ENCODE results near the gene AQP6.

Gene AQP6

GRCh38 chr12:49953961-49954846, 18.5 kb upstream of the AQP6 start:
- DNase-seq (ENCODE audit: insufficient read length, low spot score): no peak
- no peak for FAIRE-seq

GRCh38 chr12:49954863-49955830, 17.6 kb upstream of the AQP6 start:
- FAIRE-seq: no peak
- TF ChIP-seq, protein P1, sequence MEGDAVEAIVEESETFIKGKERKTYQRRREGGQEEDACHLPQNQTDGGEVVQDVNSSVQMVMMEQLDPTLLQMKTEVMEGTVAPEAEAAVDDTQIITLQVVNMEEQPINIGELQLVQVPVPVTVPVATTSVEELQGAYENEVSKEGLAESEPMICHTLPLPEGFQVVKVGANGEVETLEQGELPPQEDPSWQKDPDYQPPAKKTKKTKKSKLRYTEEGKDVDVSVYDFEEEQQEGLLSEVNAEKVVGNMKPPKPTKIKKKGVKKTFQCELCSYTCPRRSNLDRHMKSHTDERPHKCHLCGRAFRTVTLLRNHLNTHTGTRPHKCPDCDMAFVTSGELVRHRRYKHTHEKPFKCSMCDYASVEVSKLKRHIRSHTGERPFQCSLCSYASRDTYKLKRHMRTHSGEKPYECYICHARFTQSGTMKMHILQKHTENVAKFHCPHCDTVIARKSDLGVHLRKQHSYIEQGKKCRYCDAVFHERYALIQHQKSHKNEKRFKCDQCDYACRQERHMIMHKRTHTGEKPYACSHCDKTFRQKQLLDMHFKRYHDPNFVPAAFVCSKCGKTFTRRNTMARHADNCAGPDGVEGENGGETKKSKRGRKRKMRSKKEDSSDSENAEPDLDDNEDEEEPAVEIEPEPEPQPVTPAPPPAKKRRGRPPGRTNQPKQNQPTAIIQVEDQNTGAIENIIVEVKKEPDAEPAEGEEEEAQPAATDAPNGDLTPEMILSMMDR (IDR thresholded peaks at IDR 0.05; ENCODE audit: insufficient read depth, missing control alignments): no peak
- DNase-seq (ENCODE audit: insufficient read length, low spot score): no peak

More at GRCh38 chr12:49953961-49954846, 18.5 kb upstream of the AQP6 start:
- TF ChIP-seq, protein P1 (IDR thresholded peaks at IDR 0.05; ENCODE audit: insufficient read depth, missing control alignments): no peak

- TF ChIP-seq, protein P1 (IDR thresholded peaks at IDR 0.05; ENCODE audit: insufficient read depth, missing control alignments): no peak
- DNase-seq (ENCODE audit: insufficient read length, low spot score) (no peak), FAIRE-seq (no peak)
Observed at GRCh38 chr12:49955899-49956662, 16.7 kb upstream of the AQP6 start.

GRCh38 chr12:49956663-49957569, 15.8 kb upstream of the AQP6 start:
- TF ChIP-seq, protein P1 (IDR thresholded peaks at IDR 0.05; ENCODE audit: insufficient read depth, missing control alignments): no peak
- FAIRE-seq (peak; percentile 90), DNase-seq (ENCODE audit: insufficient read length, low spot score) (peak; percentile 74)

- TF ChIP-seq, protein P1 (IDR thresholded peaks at IDR 0.05; ENCODE audit: insufficient read depth, missing control alignments): no peak
- no peak for FAIRE-seq
- DNase-seq (ENCODE audit: insufficient read length, low spot score): no peak
Observed at GRCh38 chr12:49957570-49957967, 15.2 kb upstream of the AQP6 start.
